Spleen (tissue), 11 donors: Measurements from ENCODE around the gene LRFN2. TPM values are rescaled to one million over a fixed set of nuclear protein-coding genes. Genes with fewer than 3 reads are reported as not detected.
A peak's percentile ranks its signal among the peaks of the same experiment; 100 is the strongest.

Experiments used
- DNase-seq: peaks from one replicate; pipeline ENCODE4 v3.0.0-alpha.2; 2020
- H3K27ac ChIP-seq, 8 donors: fragments of 200-600 bp; sonication (generic) in 7 of 8; 1 replicate in 4 of 8; 2 replicates in 4 of 8; pipeline versions ENCODE4 v1.5.0 to v1.8.0; 2016 to 2021; ENCODE audit warnings: inconsistent platforms in 4 of 8, mild to moderate bottlenecking in 4 of 8, moderate library complexity in 1 of 8
- H3K27me3 ChIP-seq, 7 donors: fragments of 200-600 bp; sonication (generic) in 6 of 7; replicated peaks in 1 of 7; 1 replicate in 4 of 7; 2 replicates in 3 of 7; pipeline versions ENCODE4 v1.5.0 to v1.8.0; 2016 to 2021; ENCODE audit warnings: inconsistent platforms in 3 of 7, mild to moderate bottlenecking in 1 of 7
- H3K36me3 ChIP-seq, 6 donors: fragments of 200-600 bp; sonication (generic) in 5 of 6; 1 replicate in 4 of 6; 2 replicates in 2 of 6; pipeline versions ENCODE4 v1.5.0 to v1.8.0; 2016 to 2021; ENCODE audit warnings: inconsistent platforms in 2 of 6
- H3K4me1 ChIP-seq, 6 donors: fragments of 200-600 bp; sonication (generic) in 5 of 6; 1 replicate in 3 of 6; 2 replicates in 3 of 6; pipeline versions ENCODE4 v1.5.0 to v1.8.0; 2016 to 2021; ENCODE audit warnings: inconsistent platforms in 3 of 6
- H3K4me3 ChIP-seq, 8 donors: fragments of 200-600 bp; sonication (generic) in 7 of 8; 1 replicate in 4 of 8; 2 replicates in 4 of 8; pipeline versions ENCODE4 v1.5.0 to v1.8.0; 2016 to 2021; ENCODE audit warnings: inconsistent platforms in 4 of 8, mild to moderate bottlenecking in 4 of 8, moderate library complexity in 2 of 8
- H3K9me3 ChIP-seq, 8 donors: fragments of 200-600 bp; sonication (generic) in 7 of 8; 1 replicate in 4 of 8; 2 replicates in 4 of 8; pipeline versions ENCODE4 v1.5.0 to v1.8.0; 2016 to 2021; ENCODE audit warnings: inconsistent platforms in 4 of 8
- CTCF ChIP-seq, 11 experiments: fragments of 200-600 bp in 7 of 11; fragments of 450-650 bp in 4 of 11; sonication (generic) in 4 of 11; IDR thresholded peaks in 8 of 11; conservative IDR thresholded peaks in 3 of 11; 1 replicate in 7 of 11; 2 replicates in 4 of 11; pipeline versions ENCODE4 v1.4.0 to v1.8.0; 2016 to 2021; ENCODE audit warnings: antibody characterized with exemption in 11 of 11, inconsistent platforms in 4 of 11, mild to moderate bottlenecking in 1 of 11
- POLR2A ChIP-seq, 3 donors: fragments of 450-650 bp; IDR thresholded peaks; one replicate each; pipeline ENCODE4 v1.5.1; 2017; ENCODE audit warnings: antibody characterized with exemption in 3 of 3, mild to moderate bottlenecking in 1 of 3
- POLR2AphosphoS5 ChIP-seq, 3 donors: sonication (generic); formaldehyde crosslinking; IDR thresholded peaks; one replicate each; pipeline ENCODE4 v1.5.1; 2017; ENCODE audit warnings: antibody characterized with exemption in 3 of 3
- WGBS, 5 donors: extraction: QIAGEN DNeasy Blood & Tissue Kit in 3 of 5; methylation state at CpG; one replicate each; pipeline versions ENCODE4 v1.1.5 to v1.1.7; 2013 to 2018; 5-methylcytosine and 5-hydroxymethylcytosine counted together
- intact Hi-C: fragments of 100-400 bp; cut with DNase I; formaldehyde crosslinking; loops from one replicate; pipeline ENCODE4 v1.15.0; 2023; ENCODE audit warnings: low total_unique reads
- polyA plus RNA-seq, 3 donors: library from polyadenylated mRNA; stranded (reverse); fragments of 200-250 nt; gene quantifications; one replicate each; pipeline ENCODE4 v1.2.1, GENCODE V29; 2013
- total RNA-seq, 7 donors: library from RNA; depleted of rRNA in 3 of 7; stranded (reverse); fragments of >200 nt in 3 of 7; fragmentation: NEBNext Ultra II Directional in 4 of 7; extraction: Animal tissue kit (Norgen Biotek cat#: 25700) in 4 of 7; gene quantifications; one replicate each; pipeline versions ENCODE4 v1.1.0 to v1.2.1, GENCODE V29; 2016 to 2021
- donor health status: healthy with polysubstance abuse.
- donor health status: DM: no; HTN: no; CAD: no; lungs with moderate emphysema.
- donor health status: DM: no; HTN: no; CAD: no.
- donor health status: Bipolar disorder and iron deficiency.
- donor health status: healthy.
- donor health status: DM: no; HTN: no; CAD: no.
- donor health status: DM: yes; HTN: yes; CAD: no.

Gene LRFN2
- total and polyA plus RNA-seq, 10 donors, result 0.05 to 6.0 (median 1.3) TPM

GRCh38 chr6:40550202-40551101, 36.7 kb downstream of the LRFN2 start:
- H3K27ac ChIP-seq, result no peak overlapping the region
- no peaks in the 10 kb centered on the region for H3K9me3 ChIP-seq

GRCh38 chr6:40545954-40546353, 41.2 kb downstream of the LRFN2 start:
- intact Hi-C loops, result no loop called here
- H3K4me1 ChIP-seq, result peaks cover 0 to 26% (median 8%) of the 10 kb centered on the region in 6 donors
- TF ChIP-seq POLR2A (IDR thresholded peaks at IDR 0.05), result no peak
- no peak for TF ChIP-seq CTCF (IDR thresholded peaks at IDR 0.05 in 8 of 11, conservative IDR thresholded peaks at IDR 0.05 in 3 of 11)
- TF ChIP-seq POLR2AphosphoS5 (IDR thresholded peaks at IDR 0.05), result no peak
- WGBS, 5 donors, result 73 to 86% (median 83%) methylated on average over 6 of the region's 6 CpGs
- H3K27me3 ChIP-seq, result no peaks in the 10 kb centered on the region
- no peaks in the 10 kb centered on the region for H3K9me3 ChIP-seq
- H3K27ac ChIP-seq, result no peak overlapping the region
- no peak overlapping the region for H3K4me3 ChIP-seq
- no peaks in the 10 kb centered on the region for H3K36me3 ChIP-seq
- peak; percentile 52 for DNase-seq

More at GRCh38 chr6:40550202-40551101, 36.7 kb downstream of the LRFN2 start:
- Histone ChIP-seq H3K36me3 (no peaks in the 10 kb centered on the region), H3K4me1 (peaks cover 0 to 7% (median 0%) of the 10 kb centered on the region in 6 donors), H3K4me3 (no peak overlapping the region), H3K27me3 (no peaks in the 10 kb centered on the region)
- intact Hi-C loops, result no loop called here
- WGBS, 5 donors, result 72 to 85% (median 79%) methylated on average over 12 of the region's 12 CpGs
- no peak for TF ChIP-seq POLR2A (IDR thresholded peaks at IDR 0.05)
- peak in 9 of 11 experiments; percentile 26 to 63 (median 54) for TF ChIP-seq CTCF (IDR thresholded peaks at IDR 0.05 in 8 of 11, conservative IDR thresholded peaks at IDR 0.05 in 3 of 11)
- DNase-seq, result no peak

GRCh38 chr6:40543776-40544175, 43.4 kb downstream of the LRFN2 start:
- DNase-seq, result peak; percentile 76
- intact Hi-C loops, result no loop called here
- Histone ChIP-seq H3K36me3 (no peaks in the 10 kb centered on the region), H3K4me3 (no peak overlapping the region), H3K27me3 (no peaks in the 10 kb centered on the region), H3K9me3 (no peaks in the 10 kb centered on the region), H3K4me1 (peaks cover 0 to 26% (median 8%) of the 10 kb centered on the region in 6 donors), H3K27ac (peak overlapping the region in 6 of 8 donors; percentile 45 to 76 (median 53))
- WGBS, 5 donors, result 47 to 55% (median 49%) methylated on average over 2 of the region's 2 CpGs
- no peak for TF ChIP-seq POLR2A (IDR thresholded peaks at IDR 0.05)
- peak in 2 of 3 donors; percentile 81 to 85 for TF ChIP-seq POLR2AphosphoS5 (IDR thresholded peaks at IDR 0.05)

GRCh38 chr6:40543146-40543545, 44.0 kb downstream of the LRFN2 start:
- H3K27me3 ChIP-seq, result no peaks in the 10 kb centered on the region
- peak overlapping the region in 5 of 8 donors; percentile 44 to 76 (median 55) for H3K27ac ChIP-seq
- TF ChIP-seq POLR2AphosphoS5 (IDR thresholded peaks at IDR 0.05) (no peak), POLR2A (IDR thresholded peaks at IDR 0.05) (no peak)
- no peaks in the 10 kb centered on the region for H3K9me3 ChIP-seq
- H3K36me3 ChIP-seq, result no peaks in the 10 kb centered on the region
- H3K4me1 ChIP-seq, result peaks cover 0 to 26% (median 8%) of the 10 kb centered on the region in 6 donors
- 71 to 87% (median 77%) methylated on average over 5 of the region's 5 CpGs for WGBS, 5 donors
- H3K4me3 ChIP-seq, result no peak overlapping the region
- no peak for DNase-seq
- intact Hi-C loops, result no loop called here

GRCh38 chr6:40542175-40542764, 44.9 kb downstream of the LRFN2 start:
- Histone ChIP-seq H3K27ac (peak overlapping the region in 4 of 8 donors; percentile 51 to 76 (median 64)), H3K4me1 (peaks cover 0 to 26% (median 8%) of the 10 kb centered on the region in 6 donors), H3K9me3 (no peaks in the 10 kb centered on the region), H3K4me3 (no peak overlapping the region), H3K27me3 (peaks cover 0 to 4% (median 0%) of the 10 kb centered on the region in 7 donors), H3K36me3 (no peaks in the 10 kb centered on the region)
- no peak for TF ChIP-seq CTCF (IDR thresholded peaks at IDR 0.05 in 8 of 11, conservative IDR thresholded peaks at IDR 0.05 in 3 of 11)
- DNase-seq, result peak; percentile 66
- WGBS, 5 donors, result 74 to 88% (median 79%) methylated on average over 5 of the region's 5 CpGs
- intact Hi-C loops, result no loop called here
